HepG2 (cell line): ENCODE data around the gene EPB41. TPM values are rescaled to one million over a fixed set of nuclear protein-coding genes. Genes with fewer than 3 reads are reported as not detected.

Experiments used
- ATAC-seq: fragments of 200-7000 bp; cut with Tn5 transposase; 3 replicates; pipeline ENCODE4 v1.9.1; 2020; ENCODE audit warnings: mild to moderate bottlenecking, moderate library complexity
- BruUV-seq: library from RNA; stranded (reverse); fragments of 400-500 nt; replicated peaks from 2 replicates; lab custom pipeline; 2021; lab: Mats Ljungman, UMichigan
- CTCF ChIA-PET: fragments of 300-600 bp; formaldehyde crosslinking; extraction: SDS; loops from one replicate; lab custom pipeline; 2021; ENCODE audit warnings: low total read pairs, inconsistent platforms, low intra/inter-chr PET ratio; lab: Yijun Ruan, JAX
- POLR2A ChIA-PET: fragments of 350-600 bp; sonication (Branson Sonifier 250); formaldehyde crosslinking; loops from one replicate; lab custom pipeline; 2020; ENCODE audit warnings: antibody characterized with exemption, inconsistent platforms; lab: Yijun Ruan, JAX
- DNase-seq: peaks from one replicate; pipeline ENCODE4 v3.0.0-alpha.2; 2015; ENCODE audit warnings: low spot score
- FAIRE-seq: peaks from 3 replicates; lab custom pipeline; 2011; peaks lifted over from hg19 to GRCh38; lab: Jason Lieb, UNC
- H2AFZ ChIP-seq: one replicate; pipeline ENCODE4 v1.6.1; 2011; ENCODE audit warnings: low read length, inconsistent platforms
- H3K27ac ChIP-seq: fragments of 300-600 bp; 3 replicates; pipeline ENCODE4 v1.8.0; 2011; ENCODE audit warnings: mixed run types, mild to moderate bottlenecking, mixed read lengths, low read length, inconsistent platforms; ENCODE audit not compliant: insufficient read depth; ENCODE audit errors: extremely low read length
- H3K27me3 ChIP-seq, 2 experiments: fragments of 200-600 bp in 1 of 2; 2 replicates in 1 of 2; 3 replicates in 1 of 2; pipeline versions ENCODE4 v1.6.0 to v1.8.0; 2011; ENCODE audit warnings: low read length in 2 of 2, mild to moderate bottlenecking in 2 of 2, moderate library complexity in 2 of 2, inconsistent platforms in 1 of 2; ENCODE audit not compliant: insufficient read depth in 2 of 2, control insufficient read depth in 1 of 2
- H3K36me3 ChIP-seq, 2 experiments: fragments of 200-600 bp in 1 of 2; replicated peaks in 1 of 2; 2 replicates in 1 of 2; 3 replicates in 1 of 2; pipeline versions ENCODE4 v1.5.1 to v1.8.0; 2011; ENCODE audit warnings: low read length in 2 of 2, inconsistent platforms in 1 of 2; ENCODE audit not compliant: insufficient read depth in 2 of 2, control insufficient read depth in 1 of 2
- H3K4me1 ChIP-seq: 2 replicates; pipeline ENCODE4 v1.5.1; 2012; ENCODE audit warnings: low read length, inconsistent platforms; ENCODE audit not compliant: insufficient read depth
- H3K4me2 ChIP-seq: 2 replicates; pipeline ENCODE4 v1.6.0; 2011; ENCODE audit warnings: low read depth, low read length, inconsistent platforms
- H3K4me3 ChIP-seq, 3 experiments: fragments of 200-600 bp in 1 of 3; sonication (generic), shearing (Covaris generic) in 1 of 3; replicated peaks in 1 of 3; 2 replicates each; pipeline ENCODE4 v1.5.1; 2011 to 2016; ENCODE audit warnings: low read length in 3 of 3, inconsistent platforms in 2 of 3, low read depth in 2 of 3, mild to moderate bottlenecking in 2 of 3, control low read depth in 1 of 3, mixed read lengths in 1 of 3; ENCODE audit not compliant: insufficient read depth in 1 of 3
- H3K79me2 ChIP-seq: one replicate; pipeline ENCODE4 v1.6.1; 2011; ENCODE audit warnings: low read length, inconsistent platforms; ENCODE audit not compliant: insufficient read depth
- H3K9ac ChIP-seq: 2 replicates; pipeline ENCODE4 v1.6.0; 2011; ENCODE audit warnings: mild to moderate bottlenecking, low read depth, low read length, inconsistent platforms; ENCODE audit not compliant: insufficient read depth
- H3K9me3 ChIP-seq: 2 replicates; pipeline ENCODE4 v1.5.1; 2012; ENCODE audit warnings: mild to moderate bottlenecking, low read length
- H4K20me1 ChIP-seq: 2 replicates; pipeline ENCODE4 v1.6.0; 2011; ENCODE audit warnings: inconsistent platforms, mild to moderate bottlenecking, low read length, moderate library complexity; ENCODE audit not compliant: insufficient read depth
- BRD4 ChIP-seq: sonication (generic); formaldehyde crosslinking; IDR thresholded peaks from 2 replicates; pipeline ENCODE4 v1.4.0; 2020; ENCODE audit warnings: missing genetic modification reagents
- FOXM1 ChIP-seq: sonication (generic); formaldehyde crosslinking; IDR thresholded peaks from 2 replicates; pipeline ENCODE4 v1.5.0; 2020; ENCODE audit warnings: missing genetic modification reagents
- MAF1 ChIP-seq: sonication (generic); formaldehyde crosslinking; IDR thresholded peaks from 2 replicates; pipeline ENCODE4 v1.5.0; 2020; ENCODE audit warnings: missing genetic modification reagents, borderline replicate concordance
- MAZ ChIP-seq, 2 experiments: sonication (generic) in 1 of 2; formaldehyde crosslinking in 1 of 2; IDR thresholded peaks; 2 replicates each; pipeline versions ENCODE4 v1.5.0 to v1.6.1; 2012 to 2020; ENCODE audit warnings: low read depth in 2 of 2, mild to moderate bottlenecking in 2 of 2, borderline replicate concordance in 1 of 2, improper control_type of control experiment in 1 of 2, low read length in 1 of 2, missing genetic modification reagents in 1 of 2, moderate library complexity in 1 of 2
- NFE2L2 ChIP-seq: fragments of 150-350 bp; IDR thresholded peaks from 2 replicates; pipeline ENCODE4 v1.6.1; 2014; ENCODE audit warnings: low read length
- PHF20 ChIP-seq: sonication (generic); formaldehyde crosslinking; IDR thresholded peaks from 2 replicates; pipeline ENCODE4 v1.5.0; 2020; ENCODE audit warnings: mild to moderate bottlenecking, missing genetic modification reagents
- POLR2AphosphoS5 ChIP-seq: IDR thresholded peaks from 2 replicates; pipeline ENCODE4 v1.6.1; 2012; ENCODE audit warnings: low read depth, low read length
- RNF2 ChIP-seq: fragments of 450-650 bp; conservative IDR thresholded peaks from 2 replicates; pipeline ENCODE4 v1.6.1; 2016; ENCODE audit warnings: low read depth
- SP140L ChIP-seq: sonication (generic); formaldehyde crosslinking; IDR thresholded peaks from 2 replicates; pipeline ENCODE4 v1.4.0; 2020; ENCODE audit warnings: missing genetic modification reagents, borderline replicate concordance
- SP2 ChIP-seq: sonication (generic); formaldehyde crosslinking; IDR thresholded peaks from 2 replicates; pipeline ENCODE4 v1.5.1; 2020; ENCODE audit warnings: mild to moderate bottlenecking, missing genetic modification reagents
- TARDBP ChIP-seq: sonication (generic); formaldehyde crosslinking; IDR thresholded peaks from 2 replicates; pipeline ENCODE4 v1.8.0; 2022; ENCODE audit warnings: mild to moderate bottlenecking, missing genetic modification reagents
- ZBTB1 ChIP-seq: sonication (generic); formaldehyde crosslinking; IDR thresholded peaks from 2 replicates; pipeline ENCODE4 v1.4.0; 2020; ENCODE audit warnings: missing genetic modification reagents, borderline replicate concordance
- ZNF232 ChIP-seq: sonication (generic); formaldehyde crosslinking; IDR thresholded peaks from 2 replicates; pipeline ENCODE4 v1.4.0; 2020; ENCODE audit warnings: missing genetic modification reagents, borderline replicate concordance
- ZNF260 ChIP-seq: sonication (generic); formaldehyde crosslinking; IDR thresholded peaks from 2 replicates; pipeline ENCODE4 v1.4.0; 2020; ENCODE audit warnings: missing genetic modification reagents, low read depth, mild to moderate bottlenecking, borderline replicate concordance
- ZNF3 ChIP-seq: IDR thresholded peaks from 2 replicates; pipeline ENCODE4 v1.7.0; 2017; ENCODE audit warnings: inconsistent platforms
- ZNF530 ChIP-seq: sonication (generic); formaldehyde crosslinking; IDR thresholded peaks from 2 replicates; pipeline ENCODE4 v1.5.0; 2020; ENCODE audit warnings: low read depth, mild to moderate bottlenecking, missing genetic modification reagents
- WGBS: methylation state at CpG from one replicate; pipeline ENCODE4 v1.1.6; 2017; ENCODE audit warnings: low lambda C conversion rate; 5-methylcytosine and 5-hydroxymethylcytosine counted together
- in situ Hi-C: cut with HindIII; loops from 2 replicates; pipeline ENCODE4 v1.10.0; 2017; ENCODE audit warnings: low pct_unique_long_range_greater_than_20kb; ENCODE audit not compliant: extremely low pct_ligation_motif_present
- intact Hi-C: fragments of 100-400 bp; cut with micrococcal nuclease; formaldehyde crosslinking; loops from one replicate; pipeline ENCODE4 v1.10.0; 2022; ENCODE audit not compliant: unreplicated experiment
- polyA plus RNA-seq, 8 experiments: library from polyadenylated mRNA; depleted of rRNA in 3 of 8; stranded (reverse) in 7 of 8; unstranded in 1 of 8; fragments of >200 nt; fragmentation: Illumina TruSeq in 4 of 8; extraction: Trizol in 4 of 8; gene quantifications; 2 replicates each; pipeline versions ENCODE4 v1.2.1 to v1.2.3, GENCODE V29; 2011 to 2016; ENCODE audit warnings: low read depth in 4 of 8, missing spikeins in 1 of 8, mixed read lengths in 1 of 8; ENCODE audit not compliant: insufficient read depth in 1 of 8
- total RNA-seq, 5 experiments: library from RNA; depleted of rRNA; stranded (reverse); fragments of >200 nt; fragmentation: Illumina TruSeq; extraction: Trizol; gene quantifications; 2 replicates each; pipeline ENCODE4 v1.2.3, GENCODE V29; 2016; ENCODE audit warnings: low read depth in 1 of 5
- TF ChIP-seq, protein P1 (sequence below): sonication (generic); formaldehyde crosslinking; conservative IDR thresholded peaks from 2 replicates; pipeline ENCODE4 v1.4.0; 2020; ENCODE audit warnings: missing genetic modification reagents
- TF ChIP-seq, protein P2 (sequence below): IDR thresholded peaks from 2 replicates; pipeline ENCODE4 v1.6.1; 2018; ENCODE audit warnings: missing genetic modification reagents, mild to moderate bottlenecking, missing compliant biosample characterization
- TF ChIP-seq, protein P3 (sequence below): sonication (generic); formaldehyde crosslinking; IDR thresholded peaks from 2 replicates; pipeline ENCODE4 v1.8.0; 2023; ENCODE audit warnings: mild to moderate bottlenecking, missing genetic modification reagents

The EPB41 gene
- total and polyA plus RNA-seq, 2 of the 13 experiments (the other 11 are each of a cell fraction or from before 2014, with no cell fraction given), result 34.5 to 46.7 TPM

DNA sequence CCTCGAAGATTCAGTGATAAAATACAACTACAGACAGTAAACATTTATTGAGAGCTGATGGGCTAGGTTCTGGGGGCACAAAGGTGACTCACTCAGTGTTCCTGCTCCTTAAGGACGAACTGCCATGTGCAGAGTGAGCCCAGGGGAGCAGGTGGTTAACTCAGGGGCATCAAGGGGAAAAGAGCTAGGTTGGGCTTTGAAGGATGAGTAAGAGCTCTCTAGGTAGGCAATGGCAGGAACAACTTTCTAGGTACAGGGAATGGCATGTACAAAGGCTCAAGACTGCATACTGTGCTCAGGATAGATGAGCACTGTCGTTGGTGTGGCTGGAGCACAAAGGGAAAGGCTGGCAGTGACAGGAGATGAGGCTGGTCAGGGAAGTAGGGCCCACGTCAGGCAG, 16.6 kb upstream of the EPB41 start:
- no peaks in the 10 kb centered on the region for H3K9me3 ChIP-seq
- no peak overlapping the region for H3K27ac ChIP-seq
- ATAC-seq (no peak), FAIRE-seq (no peak), DNase-seq (no peak)
- H2AFZ ChIP-seq, result no peak overlapping the region
- H4K20me1 ChIP-seq, result peaks cover 2% of the 10 kb centered on the region
- H3K36me3 ChIP-seq, result peaks cover 3 to 25% of the 10 kb centered on the region in 2 experiments; a peak in 4 of 5 replicates
- TF ChIP-seq MAZ (IDR thresholded peaks at IDR 0.05; ENCODE audit: borderline replicate concordance, low read depth, low read length) (no peak), MAZ (CRISPR knock-in tag; IDR thresholded peaks at IDR 0.05; ENCODE audit: low read depth) (no peak), RNF2 (no peak), TARDBP (CRISPR knock-in tag) (no peak), BRD4 (no peak), ZNF232 (CRISPR knock-in tag) (no peak), ZNF530 (CRISPR knock-in tag) (no peak), PHF20 (CRISPR knock-in tag) (no peak), NFE2L2 (no peak), MAF1 (CRISPR knock-in tag) (no peak), SP140L (no peak), FOXM1 (CRISPR knock-in tag) (no peak), POLR2AphosphoS5 (no peak), ZBTB1 (no peak), ZNF260 (CRISPR knock-in tag) (no peak), ZNF3 (CRISPR knock-in tag) (no peak), SP2 (CRISPR knock-in tag) (no peak)
- TF ChIP-seq, protein P1, sequence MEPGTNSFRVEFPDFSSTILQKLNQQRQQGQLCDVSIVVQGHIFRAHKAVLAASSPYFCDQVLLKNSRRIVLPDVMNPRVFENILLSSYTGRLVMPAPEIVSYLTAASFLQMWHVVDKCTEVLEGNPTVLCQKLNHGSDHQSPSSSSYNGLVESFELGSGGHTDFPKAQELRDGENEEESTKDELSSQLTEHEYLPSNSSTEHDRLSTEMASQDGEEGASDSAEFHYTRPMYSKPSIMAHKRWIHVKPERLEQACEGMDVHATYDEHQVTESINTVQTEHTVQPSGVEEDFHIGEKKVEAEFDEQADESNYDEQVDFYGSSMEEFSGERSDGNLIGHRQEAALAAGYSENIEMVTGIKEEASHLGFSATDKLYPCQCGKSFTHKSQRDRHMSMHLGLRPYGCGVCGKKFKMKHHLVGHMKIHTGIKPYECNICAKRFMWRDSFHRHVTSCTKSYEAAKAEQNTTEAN (CRISPR knock-in tag), result no peak
- TF ChIP-seq, protein P2, sequence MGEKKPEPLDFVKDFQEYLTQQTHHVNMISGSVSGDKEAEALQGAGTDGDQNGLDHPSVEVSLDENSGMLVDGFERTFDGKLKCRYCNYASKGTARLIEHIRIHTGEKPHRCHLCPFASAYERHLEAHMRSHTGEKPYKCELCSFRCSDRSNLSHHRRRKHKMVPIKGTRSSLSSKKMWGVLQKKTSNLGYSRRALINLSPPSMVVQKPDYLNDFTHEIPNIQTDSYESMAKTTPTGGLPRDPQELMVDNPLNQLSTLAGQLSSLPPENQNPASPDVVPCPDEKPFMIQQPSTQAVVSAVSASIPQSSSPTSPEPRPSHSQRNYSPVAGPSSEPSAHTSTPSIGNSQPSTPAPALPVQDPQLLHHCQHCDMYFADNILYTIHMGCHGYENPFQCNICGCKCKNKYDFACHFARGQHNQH (CRISPR knock-in tag), result no peak
- TF ChIP-seq, protein P3, sequence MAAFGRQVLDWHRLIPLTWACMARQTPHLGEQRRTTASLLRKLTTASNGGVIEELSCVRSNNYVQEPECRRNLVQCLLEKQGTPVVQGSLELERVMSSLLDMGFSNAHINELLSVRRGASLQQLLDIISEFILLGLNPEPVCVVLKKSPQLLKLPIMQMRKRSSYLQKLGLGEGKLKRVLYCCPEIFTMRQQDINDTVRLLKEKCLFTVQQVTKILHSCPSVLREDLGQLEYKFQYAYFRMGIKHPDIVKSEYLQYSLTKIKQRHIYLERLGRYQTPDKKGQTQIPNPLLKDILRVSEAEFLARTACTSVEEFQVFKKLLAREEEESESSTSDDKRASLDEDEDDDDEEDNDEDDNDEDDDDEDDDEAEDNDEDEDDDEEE (CRISPR knock-in tag), result no peak
- BruUV-seq, result no TSS peak
- peaks cover 10% of the 10 kb centered on the region for H3K79me2 ChIP-seq
- in situ Hi-C loops (no loop called here), intact Hi-C loops (no loop called here)
- 95% methylated on average over 4 of the region's 4 CpGs for WGBS
- H3K27me3 ChIP-seq, result no peaks in the 10 kb centered on the region
- POLR2A ChIA-PET, result no interaction called here
- no peak overlapping the region for H3K4me2 ChIP-seq
- H3K4me3 ChIP-seq, result no peak overlapping the region
- CTCF ChIA-PET, result no interaction called here
- peaks cover 10% of the 10 kb centered on the region for H3K4me1 ChIP-seq
- H3K9ac ChIP-seq, result no peak overlapping the region
